HG03520 (cell line): ENCODE results near the gene IRX2.

Source experiments
- ATAC-seq: cut with Tn5 transposase; IDR thresholded peaks from one replicate; pipeline ENCODE4 v1.9.1; 2021; ENCODE audit warnings: mild to moderate bottlenecking, moderate library complexity; ENCODE audit not compliant: unreplicated experiment

IRX2 gene

GRCh38 chr5:2756211-2757152, 5.0 kb upstream of the IRX2 start:
- ATAC-seq = no peak

GRCh38 chr5:2755681-2756171, 4.2 kb upstream of the IRX2 start:
- ATAC-seq = no peak

DNA sequence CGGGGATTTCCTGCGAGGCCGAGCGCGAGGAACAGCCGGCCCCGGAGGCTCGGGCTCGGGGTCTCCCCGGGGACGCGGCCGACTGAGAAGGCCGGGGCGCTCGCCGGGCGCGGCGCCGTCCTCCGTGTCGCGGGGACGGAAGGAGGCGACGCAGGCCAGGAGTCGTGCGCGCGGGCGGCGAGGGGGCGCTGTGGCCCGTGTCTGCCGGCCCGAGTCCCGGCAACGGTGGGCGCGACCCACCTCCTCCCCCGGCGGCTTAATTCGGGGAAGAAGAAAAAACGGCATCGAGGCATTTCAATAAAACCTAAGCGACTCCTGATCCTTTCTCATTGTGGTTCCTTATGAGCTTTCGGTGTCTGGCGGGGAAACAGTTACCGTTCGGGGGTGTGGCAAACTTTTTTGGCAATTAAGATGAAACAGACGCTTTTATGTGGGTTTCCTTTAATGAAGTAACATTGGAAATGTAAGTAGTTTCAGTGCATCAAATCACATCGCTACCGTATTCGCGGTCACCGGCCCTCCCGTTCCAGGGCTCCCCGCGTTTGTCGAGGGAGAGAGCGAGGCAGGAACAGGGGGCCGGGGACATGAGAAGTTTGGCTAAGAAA, 3.7 kb upstream of the IRX2 start:
- no peak for ATAC-seq

DNA sequence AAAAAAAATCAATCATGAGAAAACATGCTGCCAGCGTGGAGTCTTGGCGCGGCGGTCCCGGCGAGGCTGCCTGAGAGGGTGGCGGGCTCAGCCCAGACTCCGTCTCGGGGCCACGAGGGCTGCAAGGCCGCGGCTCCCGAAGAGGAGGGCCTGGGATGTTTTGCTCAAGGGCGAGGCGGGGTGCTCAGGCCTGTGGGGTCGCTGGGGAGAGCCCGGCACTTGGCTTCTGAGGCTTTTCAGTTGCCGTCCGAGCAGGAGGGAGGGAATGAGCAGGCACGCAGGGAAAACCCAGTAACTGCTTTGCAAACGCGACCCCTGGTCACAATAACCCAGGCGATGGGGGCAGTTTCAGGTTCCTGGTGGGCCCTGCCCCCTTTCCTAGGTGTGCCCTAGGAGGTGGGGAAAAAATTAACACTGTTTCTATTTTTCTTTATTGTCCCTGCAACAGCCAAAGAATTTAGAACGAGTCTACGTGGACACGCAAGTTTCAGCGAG, 3.2 kb upstream of the IRX2 start:
- no peak for ATAC-seq

DNA sequence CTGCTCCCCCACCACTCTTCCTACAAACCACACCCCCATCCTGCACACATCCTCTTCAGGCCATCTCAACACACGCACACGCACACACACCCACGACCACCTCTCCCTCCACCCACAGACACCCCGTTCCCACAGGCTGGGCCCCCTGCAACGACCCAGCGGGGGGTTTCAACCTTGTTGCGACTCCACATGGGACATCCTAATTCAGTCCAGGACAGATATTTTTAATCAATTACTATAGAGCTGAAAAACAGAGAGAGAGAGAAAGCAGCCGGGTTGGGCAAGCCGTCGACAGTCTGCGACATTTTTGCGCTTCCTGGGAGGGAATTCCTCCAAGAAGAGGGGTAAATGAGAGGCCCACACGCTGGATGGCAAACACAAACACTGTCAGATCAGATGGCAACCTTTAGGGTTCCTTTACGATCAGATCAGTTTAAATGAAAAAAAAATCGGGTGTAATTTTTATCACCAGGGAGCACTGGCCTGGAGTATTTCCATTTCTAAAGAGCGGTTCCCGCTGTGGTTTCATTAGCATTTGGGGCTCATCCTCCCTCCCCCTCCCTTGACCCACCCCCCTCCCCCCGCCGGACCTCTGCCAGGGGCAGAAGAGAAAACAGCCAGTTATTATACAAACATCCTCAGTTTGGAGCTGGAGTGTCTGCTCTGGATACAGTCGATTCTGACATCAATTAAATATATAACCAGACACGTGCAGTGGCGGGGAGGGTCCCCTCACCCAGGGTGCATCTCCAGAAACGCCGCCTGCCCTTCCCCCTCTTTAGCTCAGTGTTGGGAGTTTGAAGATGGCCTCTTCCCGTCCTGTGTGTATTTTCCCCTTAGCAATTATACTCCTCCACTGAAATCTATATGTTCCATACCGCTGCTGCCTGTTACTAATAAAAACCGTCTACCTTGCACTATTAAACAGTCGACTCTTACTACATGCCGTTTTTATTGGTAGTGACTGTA, 2.3 kb upstream of the IRX2 start:
- ATAC-seq = no peak

GRCh38 chr5:2752821-2753439, 1.5 kb upstream of the IRX2 start:
- ATAC-seq = no peak

GRCh38 chr5:2752059-2752820, 763 bp upstream of the IRX2 start:
- ATAC-seq = no peak

- ATAC-seq = no peak
Observed at GRCh38 chr5:2750758-2751464, 566 bp downstream of the IRX2 start.

DNA sequence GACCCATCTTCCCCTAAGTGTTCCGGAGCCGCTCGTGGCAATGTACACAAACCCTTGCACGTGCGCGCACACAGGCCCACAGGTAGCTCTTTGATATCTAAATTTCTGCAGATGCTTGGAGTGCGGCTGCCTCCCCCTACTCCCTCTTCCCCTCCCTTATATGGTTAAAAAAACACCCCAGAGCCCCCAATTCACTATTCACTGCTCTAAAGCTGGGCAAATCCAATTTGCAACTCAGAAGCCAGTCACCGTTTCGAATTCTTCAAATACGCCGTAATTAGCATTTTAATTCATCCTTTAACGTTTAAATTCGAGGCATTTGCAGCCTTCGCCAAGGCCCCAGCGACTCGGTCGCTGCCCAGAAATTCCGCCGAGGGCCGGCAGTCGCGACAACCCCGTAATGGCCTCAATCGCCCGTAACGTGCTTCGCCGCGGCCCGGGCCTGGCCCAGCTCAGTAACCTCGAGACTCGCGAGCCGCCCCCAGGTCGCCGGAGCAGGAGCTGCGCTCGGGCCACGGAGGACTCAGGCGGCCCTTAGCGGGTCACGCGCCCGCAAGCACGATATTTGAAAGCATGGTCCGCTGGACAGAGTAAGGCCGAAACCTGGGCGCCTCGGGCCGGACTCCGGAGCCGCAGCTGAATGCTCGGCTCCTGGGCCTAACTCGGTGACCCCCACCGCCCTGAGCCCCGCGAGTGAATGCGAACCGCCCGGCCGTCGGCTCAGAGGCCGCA, 1.3 kb downstream of the IRX2 start:
- no peak for ATAC-seq

DNA sequence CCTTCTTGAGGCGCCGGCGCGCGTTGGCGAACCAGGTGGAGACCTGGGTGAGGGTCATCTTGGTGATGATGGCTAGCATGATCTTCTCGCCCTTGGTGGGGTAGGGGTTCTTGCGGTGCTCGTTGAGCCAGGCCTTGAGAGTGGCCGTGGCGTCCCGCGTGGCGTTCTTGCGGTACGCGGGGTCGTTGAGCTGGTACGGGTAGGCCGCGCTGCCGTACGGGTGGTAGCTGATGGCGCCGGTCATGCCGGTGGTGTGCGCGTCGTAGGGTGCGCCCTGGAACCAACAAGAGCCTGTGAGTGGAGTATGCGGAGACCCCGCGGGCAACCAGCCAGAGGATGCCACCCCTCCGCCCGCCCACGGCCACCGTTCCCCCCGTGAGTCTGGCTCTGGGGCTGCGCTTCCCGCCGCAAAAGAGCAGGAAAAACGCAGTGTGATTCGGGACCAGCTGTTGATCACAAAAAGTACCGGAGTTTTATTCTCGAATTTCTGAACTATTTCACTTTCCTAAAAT, 1.9 kb downstream of the IRX2 start:
- ATAC-seq = no peak

DNA sequence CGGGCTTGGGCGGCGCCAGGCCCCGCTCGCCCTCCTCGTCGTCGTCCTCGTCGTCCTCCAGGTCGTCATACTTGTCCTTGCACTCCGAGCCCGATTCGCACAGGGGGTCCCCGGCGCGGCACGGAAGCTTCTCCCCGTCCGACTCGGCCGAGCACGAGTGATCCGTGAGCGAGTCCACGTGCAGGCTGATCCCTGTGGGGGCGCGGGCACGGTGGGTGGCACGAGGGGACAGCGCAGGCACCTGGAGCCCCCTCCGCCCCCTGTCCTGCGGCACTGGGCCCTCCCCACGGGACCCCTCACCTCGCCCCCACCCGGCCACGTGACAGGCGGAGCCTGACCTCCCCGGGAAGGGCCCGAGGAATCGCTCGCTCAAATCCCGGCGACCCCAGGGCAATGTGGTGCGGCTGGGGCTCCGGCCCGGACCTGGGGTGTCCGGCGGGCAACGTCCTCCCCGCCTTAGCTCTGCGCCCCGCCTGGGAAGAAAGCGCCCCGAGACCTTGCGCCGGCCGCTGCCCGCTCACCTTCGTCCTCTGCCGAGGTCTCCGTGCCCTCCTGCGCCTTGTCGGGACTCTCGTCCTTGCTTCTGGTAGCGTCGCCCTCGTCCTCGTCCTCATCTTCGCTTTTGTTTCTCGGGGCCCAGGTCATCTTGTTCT, 2.5 kb downstream of the IRX2 start:
- no peak for ATAC-seq

- ATAC-seq = no peak
Observed at GRCh38 chr5:2748179-2748860, 3.2 kb downstream of the IRX2 start.

GRCh38 chr5:2747363-2748162, 3.9 kb downstream of the IRX2 start:
- ATAC-seq = no peak

DNA sequence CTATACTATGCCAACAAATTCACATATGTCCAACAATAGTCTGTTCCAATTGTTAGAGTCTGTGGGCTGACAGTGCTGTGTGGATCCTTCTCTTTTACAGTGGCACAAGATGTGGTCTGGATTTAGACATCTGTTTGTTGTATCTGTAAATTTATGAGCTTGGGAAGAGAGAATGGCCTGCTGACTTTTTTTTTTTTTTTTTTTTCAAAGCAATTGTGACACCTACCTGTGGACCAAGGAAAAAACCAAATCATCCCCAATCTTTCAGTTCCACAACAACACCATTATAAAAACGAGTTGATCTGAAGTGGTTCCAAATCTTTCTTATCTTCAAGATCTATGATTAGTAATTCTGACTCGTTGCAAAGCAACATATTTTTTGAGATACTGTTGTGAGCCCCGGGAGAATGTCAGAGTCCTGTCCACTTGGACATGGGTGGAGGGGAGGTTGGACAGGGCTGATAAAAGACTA, 4.9 kb downstream of the IRX2 start:
- ATAC-seq = no peak

DNA sequence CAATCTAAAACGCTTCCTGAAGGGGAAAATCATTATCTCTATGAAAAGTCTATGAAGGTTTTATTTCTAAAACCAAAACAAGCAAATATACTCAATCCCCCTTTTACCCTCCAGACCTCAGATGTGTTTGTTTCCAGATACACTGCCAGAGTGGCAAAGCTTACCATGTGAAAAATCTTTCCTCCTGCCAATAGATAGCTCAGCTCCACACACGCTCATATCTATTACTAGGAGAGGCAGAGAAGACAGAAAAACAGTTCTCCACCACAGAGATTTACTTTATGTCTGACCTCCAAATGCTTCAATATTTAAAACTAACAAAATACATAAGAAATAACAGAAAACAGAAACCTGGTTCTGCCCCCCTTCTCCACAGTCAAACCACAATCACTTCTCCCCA, 7.0 kb downstream of the IRX2 start:
- no peak for ATAC-seq
